Testis (tissue), 3 donors: ENCODE data around the gene KDM5C. TPM values are rescaled to one million over a fixed set of nuclear protein-coding genes. Genes with fewer than 3 reads are reported as not detected.

ENCODE experiments used
- DNase-seq: peaks from one replicate; pipeline ENCODE4 v3.0.0-alpha.2; 2019
- H3K27ac ChIP-seq, 2 donors: fragments of 200-600 bp; sonication (generic); one replicate each; pipeline ENCODE4 v1.5.1; 2019
- H3K27me3 ChIP-seq: fragments of 200-600 bp; sonication (generic); one replicate; pipeline ENCODE4 v1.5.1; 2019
- H3K36me3 ChIP-seq: fragments of 200-600 bp; sonication (generic); one replicate; pipeline ENCODE4 v1.5.1; 2017; ENCODE audit warnings: low read depth; ENCODE audit errors: missing control alignments
- H3K4me1 ChIP-seq: fragments of 200-600 bp; sonication (generic); one replicate; pipeline ENCODE4 v1.5.1; 2019
- H3K4me3 ChIP-seq, 2 donors: fragments of 200-600 bp; sonication (generic); one replicate each; pipeline ENCODE4 v1.5.1; 2017 to 2019
- H3K9me3 ChIP-seq: fragments of 200-600 bp; sonication (generic); one replicate; pipeline ENCODE4 v1.5.1; 2017
- POLR2A ChIP-seq: fragments of 450-650 bp; IDR thresholded peaks from one replicate; pipeline ENCODE4 v1.6.1; 2017; ENCODE audit warnings: antibody characterized with exemption, mild to moderate bottlenecking, moderate library complexity
- WGBS, 2 donors: methylation state at CpG; one replicate each; pipeline ENCODE4 v1.1.5; 2018; 5-methylcytosine and 5-hydroxymethylcytosine counted together
- intact Hi-C: fragments of 100-400 bp; cut with DNase I; formaldehyde crosslinking; loops from one replicate; pipeline ENCODE4 v1.15.1; 2023; ENCODE audit warnings: low total_unique reads
- polyA plus RNA-seq: library from polyadenylated mRNA; stranded (reverse); fragments of 350-450 nt; fragmentation: Illumina TruSeq; extraction: RNeasy Lipid Tissue Mini Kit (QIAGEN cat#74804); gene quantifications from one replicate; pipeline ENCODE4 v1.2.3, GENCODE V29; 2014; ENCODE audit warnings: low read depth, low replicate concordance; ENCODE audit not compliant: insufficient read depth
- total RNA-seq, 2 donors: library from RNA; depleted of rRNA; stranded (reverse); fragments of >200 nt; gene quantifications; one replicate each; pipeline ENCODE4 v1.2.3, GENCODE V29; 2016
- TF ChIP-seq, protein P1 (sequence below), 3 experiments: fragments of 450-650 bp in 2 of 3; fragments of 200-600 bp in 1 of 3; sonication (generic) in 1 of 3; IDR thresholded peaks; one replicate each; pipeline ENCODE4 v1.5.1; 2016 to 2019; ENCODE audit warnings: antibody characterized with exemption in 3 of 3, mild to moderate bottlenecking in 2 of 3, moderate library complexity in 1 of 3

The KDM5C gene
- total and polyA plus RNA-seq, 3 donors from 2014 or later, result 40.1 to 134 (median 104) TPM

DNA sequence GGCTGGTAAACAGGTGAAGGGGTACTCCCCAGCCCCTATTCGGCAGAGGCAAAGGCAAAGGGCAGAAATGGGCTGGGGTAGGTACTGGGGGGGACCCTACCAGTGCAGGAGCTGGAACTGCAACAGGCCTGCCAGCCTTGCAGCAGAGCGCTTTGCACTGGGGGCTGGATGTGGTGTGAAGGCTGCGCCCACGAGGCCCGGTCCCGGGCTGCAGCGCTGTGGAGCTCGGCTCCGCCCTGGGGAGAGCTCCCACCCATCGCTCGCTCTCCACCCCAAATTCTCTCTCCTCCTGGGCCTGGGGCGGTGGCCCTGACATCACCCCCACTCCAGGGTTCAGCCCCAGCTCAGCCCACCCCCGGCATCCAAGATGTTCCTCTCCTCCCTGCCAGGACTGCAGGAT lies 32.2 kb upstream of the KDM5C start:
- intact Hi-C loops, result no loop called here
- H3K4me3 ChIP-seq, result no peak overlapping the region
- no peak for TF ChIP-seq POLR2A
- TF ChIP-seq, protein P1, sequence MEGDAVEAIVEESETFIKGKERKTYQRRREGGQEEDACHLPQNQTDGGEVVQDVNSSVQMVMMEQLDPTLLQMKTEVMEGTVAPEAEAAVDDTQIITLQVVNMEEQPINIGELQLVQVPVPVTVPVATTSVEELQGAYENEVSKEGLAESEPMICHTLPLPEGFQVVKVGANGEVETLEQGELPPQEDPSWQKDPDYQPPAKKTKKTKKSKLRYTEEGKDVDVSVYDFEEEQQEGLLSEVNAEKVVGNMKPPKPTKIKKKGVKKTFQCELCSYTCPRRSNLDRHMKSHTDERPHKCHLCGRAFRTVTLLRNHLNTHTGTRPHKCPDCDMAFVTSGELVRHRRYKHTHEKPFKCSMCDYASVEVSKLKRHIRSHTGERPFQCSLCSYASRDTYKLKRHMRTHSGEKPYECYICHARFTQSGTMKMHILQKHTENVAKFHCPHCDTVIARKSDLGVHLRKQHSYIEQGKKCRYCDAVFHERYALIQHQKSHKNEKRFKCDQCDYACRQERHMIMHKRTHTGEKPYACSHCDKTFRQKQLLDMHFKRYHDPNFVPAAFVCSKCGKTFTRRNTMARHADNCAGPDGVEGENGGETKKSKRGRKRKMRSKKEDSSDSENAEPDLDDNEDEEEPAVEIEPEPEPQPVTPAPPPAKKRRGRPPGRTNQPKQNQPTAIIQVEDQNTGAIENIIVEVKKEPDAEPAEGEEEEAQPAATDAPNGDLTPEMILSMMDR (IDR thresholded peaks at IDR 0.05), result no peak
- DNase-seq, result no peak
- no peaks in the 10 kb centered on the region for H3K27me3 ChIP-seq
- no peaks in the 10 kb centered on the region for H3K36me3 ChIP-seq
- 80 to 85% methylated on average over 1 to 12 of the region's 13 CpGs for WGBS, 2 donors
- H3K9me3 ChIP-seq, result no peaks in the 10 kb centered on the region
- H3K4me1 ChIP-seq, result no peaks in the 10 kb centered on the region
- H3K27ac ChIP-seq, result no peak overlapping the region

DNA sequence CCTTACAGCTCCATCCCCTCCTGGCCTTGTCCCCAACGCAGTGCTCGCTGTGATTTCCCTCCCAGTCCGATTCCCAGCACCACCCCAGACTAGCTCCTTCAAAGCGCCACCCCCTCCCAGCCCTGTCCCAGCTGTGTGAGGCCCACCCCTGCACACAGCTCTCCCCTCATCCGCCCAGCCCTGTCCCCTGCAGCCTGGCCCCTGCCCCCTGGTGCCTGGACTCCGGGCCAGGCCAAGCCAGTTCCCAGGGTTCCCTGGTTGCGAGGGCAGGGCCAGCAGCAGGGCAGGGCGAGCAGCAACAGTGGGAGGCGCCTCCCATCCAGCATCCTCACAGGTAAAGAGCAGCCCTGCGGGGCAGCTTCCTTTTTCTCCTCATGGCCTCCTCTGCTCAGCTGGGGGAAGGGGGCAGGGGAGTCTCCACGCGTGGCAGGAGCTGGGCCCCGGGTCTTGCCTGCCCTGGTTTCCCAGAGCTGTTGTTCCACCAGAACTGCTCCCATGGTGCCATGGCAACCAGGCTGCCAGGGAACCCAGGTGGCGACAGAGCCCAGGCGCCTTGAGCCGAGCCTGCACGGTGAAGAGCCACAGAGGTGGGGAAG lies 31.5 kb upstream of the KDM5C start:
- DNase-seq, result no peak
- no peak for TF ChIP-seq POLR2A
- TF ChIP-seq, protein P1 (IDR thresholded peaks at IDR 0.05), result no peak
- H3K9me3 ChIP-seq, result no peaks in the 10 kb centered on the region
- H3K4me3 ChIP-seq, result no peak overlapping the region
- H3K27me3 ChIP-seq, result no peaks in the 10 kb centered on the region
- intact Hi-C loops, result no loop called here
- H3K4me1 ChIP-seq, result no peaks in the 10 kb centered on the region
- no peaks in the 10 kb centered on the region for H3K36me3 ChIP-seq
- H3K27ac ChIP-seq, result no peak overlapping the region
- 93 to 100% methylated on average over 6 to 8 of the region's 17 CpGs for WGBS, 2 donors

DNA sequence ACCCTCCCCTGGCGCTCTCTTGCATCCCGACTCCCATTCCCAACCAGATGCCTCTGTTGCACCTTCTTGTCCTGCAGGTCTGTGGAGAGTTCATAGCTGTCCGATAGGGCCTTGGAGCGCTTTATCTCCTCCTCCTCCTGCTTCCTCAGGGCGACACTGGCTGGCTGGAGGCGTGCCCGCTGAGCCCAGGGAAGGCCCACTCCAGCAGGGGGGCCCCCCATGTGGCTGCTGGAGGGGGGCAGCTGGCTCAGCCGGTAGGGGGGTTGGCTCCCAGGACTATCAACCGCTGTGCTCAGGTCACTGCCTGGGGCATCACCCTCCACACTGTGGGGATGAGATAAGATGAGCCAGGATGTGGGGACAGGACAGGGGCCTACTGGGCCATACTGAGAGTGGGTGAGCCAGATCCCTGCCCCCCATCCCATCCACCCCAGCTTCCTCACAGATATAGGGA lies 30.8 kb upstream of the KDM5C start:
- Histone ChIP-seq H3K27me3 (no peaks in the 10 kb centered on the region), H3K4me3 (no peak overlapping the region), H3K4me1 (no peaks in the 10 kb centered on the region), H3K9me3 (no peaks in the 10 kb centered on the region), H3K36me3 (no peaks in the 10 kb centered on the region), H3K27ac (no peak overlapping the region)
- DNase-seq, result no peak
- no peak for TF ChIP-seq POLR2A
- TF ChIP-seq, protein P1 (IDR thresholded peaks at IDR 0.05), result no peak
- intact Hi-C loops, result no loop called here
- WGBS, 2 donors, result 90 to 93% methylated on average over 4 to 7 of the region's 9 CpGs

DNA sequence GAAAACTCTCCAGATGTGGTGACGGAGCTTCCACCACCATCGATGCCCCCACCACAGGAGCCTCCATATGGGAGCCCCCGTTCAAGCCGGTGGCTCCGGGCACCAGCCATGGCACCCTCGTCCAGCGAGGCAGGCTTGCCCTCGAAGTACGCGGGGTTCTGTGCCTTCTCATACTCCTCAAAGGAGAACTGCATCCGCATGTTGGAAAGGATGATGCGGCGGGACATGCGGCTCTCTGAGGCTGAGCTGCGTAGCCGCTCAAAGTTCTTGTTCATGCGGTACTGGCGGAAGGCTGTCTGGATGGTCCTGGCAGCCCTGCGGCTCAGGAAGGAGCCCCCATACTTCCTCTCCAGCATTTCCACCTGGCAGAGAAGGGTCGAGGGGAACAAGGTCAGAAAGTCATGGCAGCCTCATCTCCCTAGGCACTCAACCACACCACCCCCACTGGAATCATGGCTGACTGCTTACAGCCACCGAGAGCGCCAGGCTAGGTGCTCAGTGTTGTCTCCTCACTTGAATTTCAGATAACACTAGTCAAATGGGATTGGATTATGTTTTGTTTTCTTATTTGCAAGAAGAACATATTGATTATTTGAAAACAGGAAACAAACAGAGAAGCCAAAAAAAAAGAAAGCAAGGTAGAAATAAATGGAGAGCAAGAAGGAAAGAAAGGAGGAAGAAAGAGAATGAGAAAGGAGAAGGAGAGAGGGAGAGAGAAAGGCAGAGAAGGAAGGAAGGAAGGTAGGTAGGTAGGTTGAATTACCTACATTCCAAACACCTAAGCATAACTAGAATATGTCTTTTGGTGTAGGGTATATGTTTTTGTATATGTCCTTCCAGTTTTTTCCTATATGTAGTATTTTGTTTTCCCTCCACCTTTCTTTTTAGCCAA lies 29.8 kb upstream of the KDM5C start:
- no peak overlapping the region for H3K27ac ChIP-seq
- no peak for DNase-seq
- no peak for TF ChIP-seq POLR2A
- TF ChIP-seq, protein P1 (IDR thresholded peaks at IDR 0.05), result no peak
- WGBS, 2 donors, result 90 to 96% methylated on average over 16 to 20 of the region's 22 CpGs
- H3K9me3 ChIP-seq, result no peaks in the 10 kb centered on the region
- no peak overlapping the region for H3K4me3 ChIP-seq
- intact Hi-C loops, result no loop called here
- no peaks in the 10 kb centered on the region for H3K36me3 ChIP-seq
- no peaks in the 10 kb centered on the region for H3K27me3 ChIP-seq
- H3K4me1 ChIP-seq, result no peaks in the 10 kb centered on the region
